Cardiac fibroblast (primary cell): ENCODE data around the gene SLC38A2.

Source experiments
- DNase-seq, 2 donors: peaks; one replicate each; pipeline versions ENCODE4 v3.0.0 to v3.0.0-alpha.2; 2010; ENCODE audit warnings: low read depth in 2 of 2
- H3K4me3 ChIP-seq, 2 donors: replicated peaks in 1 of 2; 1 replicate in 1 of 2; 2 replicates in 1 of 2; pipeline ENCODE4 v1.5.1; 2011; ENCODE audit warnings: low read depth in 2 of 2, low read length in 2 of 2, mild to moderate bottlenecking in 2 of 2, moderate library complexity in 1 of 2
- TF ChIP-seq, protein P1 (sequence below): IDR thresholded peaks from one replicate; pipeline ENCODE4 v1.5.1; 2011; ENCODE audit warnings: low read depth, mild to moderate bottlenecking, low read length, inconsistent platforms

Gene SLC38A2

DNA sequence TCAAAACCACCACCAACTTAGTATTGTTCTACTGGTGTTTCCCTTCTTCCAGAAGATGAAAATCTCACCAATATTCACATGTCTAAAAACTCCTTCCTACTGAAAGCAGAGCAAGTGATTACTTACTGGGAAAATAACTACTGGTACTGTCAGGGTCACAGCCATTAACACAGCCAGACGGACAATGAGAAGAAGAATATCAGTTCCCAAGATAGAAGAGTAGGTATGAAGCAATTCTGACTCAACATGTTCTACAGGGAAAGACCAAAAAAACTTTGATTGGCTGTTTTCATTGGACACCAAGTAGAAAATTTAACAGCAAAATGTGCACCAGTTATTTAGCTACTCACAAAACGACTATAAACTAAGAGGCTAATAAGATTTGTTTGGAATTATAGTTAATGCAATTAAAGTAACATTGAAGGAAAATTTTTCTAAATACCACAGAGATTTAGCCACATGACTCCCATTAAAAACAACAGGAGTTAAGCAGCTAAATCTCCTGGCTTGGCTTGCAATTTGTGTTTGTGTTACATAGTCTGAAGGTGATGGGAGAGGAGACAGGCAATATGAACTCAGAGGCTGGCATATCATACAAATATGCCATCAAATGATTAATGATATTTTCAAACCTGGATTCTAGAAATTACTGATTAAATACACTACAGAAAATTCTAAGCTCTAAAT is 9.5 kb downstream of the SLC38A2 start:
- H3K4me3 ChIP-seq, result no peak overlapping the region
- TF ChIP-seq, protein P1, sequence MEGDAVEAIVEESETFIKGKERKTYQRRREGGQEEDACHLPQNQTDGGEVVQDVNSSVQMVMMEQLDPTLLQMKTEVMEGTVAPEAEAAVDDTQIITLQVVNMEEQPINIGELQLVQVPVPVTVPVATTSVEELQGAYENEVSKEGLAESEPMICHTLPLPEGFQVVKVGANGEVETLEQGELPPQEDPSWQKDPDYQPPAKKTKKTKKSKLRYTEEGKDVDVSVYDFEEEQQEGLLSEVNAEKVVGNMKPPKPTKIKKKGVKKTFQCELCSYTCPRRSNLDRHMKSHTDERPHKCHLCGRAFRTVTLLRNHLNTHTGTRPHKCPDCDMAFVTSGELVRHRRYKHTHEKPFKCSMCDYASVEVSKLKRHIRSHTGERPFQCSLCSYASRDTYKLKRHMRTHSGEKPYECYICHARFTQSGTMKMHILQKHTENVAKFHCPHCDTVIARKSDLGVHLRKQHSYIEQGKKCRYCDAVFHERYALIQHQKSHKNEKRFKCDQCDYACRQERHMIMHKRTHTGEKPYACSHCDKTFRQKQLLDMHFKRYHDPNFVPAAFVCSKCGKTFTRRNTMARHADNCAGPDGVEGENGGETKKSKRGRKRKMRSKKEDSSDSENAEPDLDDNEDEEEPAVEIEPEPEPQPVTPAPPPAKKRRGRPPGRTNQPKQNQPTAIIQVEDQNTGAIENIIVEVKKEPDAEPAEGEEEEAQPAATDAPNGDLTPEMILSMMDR, result no peak
- peak; percentile 57 to 64 for DNase-seq

DNA sequence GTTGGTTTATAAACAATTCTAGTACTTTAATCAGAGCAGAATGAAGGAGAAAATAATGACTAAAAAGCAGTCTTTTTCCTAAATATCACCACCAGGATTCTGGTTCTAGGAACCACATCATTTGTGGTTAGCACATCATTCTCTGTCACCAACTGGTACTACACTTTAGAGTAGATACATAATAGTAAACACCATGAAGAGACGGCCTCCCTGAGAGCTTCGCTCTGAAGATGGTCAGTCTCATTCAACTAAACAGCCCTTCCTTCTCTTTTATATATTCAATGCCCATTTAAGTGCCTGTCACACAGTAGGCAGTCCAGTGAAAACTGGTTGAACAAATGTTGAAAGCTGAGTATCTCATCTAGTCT is 10.9 kb downstream of the SLC38A2 start:
- TF ChIP-seq, protein P1, result no peak
- H3K4me3 ChIP-seq, result no peak overlapping the region
- DNase-seq, result peak in 1 of 2 donors; percentile 39

DNA sequence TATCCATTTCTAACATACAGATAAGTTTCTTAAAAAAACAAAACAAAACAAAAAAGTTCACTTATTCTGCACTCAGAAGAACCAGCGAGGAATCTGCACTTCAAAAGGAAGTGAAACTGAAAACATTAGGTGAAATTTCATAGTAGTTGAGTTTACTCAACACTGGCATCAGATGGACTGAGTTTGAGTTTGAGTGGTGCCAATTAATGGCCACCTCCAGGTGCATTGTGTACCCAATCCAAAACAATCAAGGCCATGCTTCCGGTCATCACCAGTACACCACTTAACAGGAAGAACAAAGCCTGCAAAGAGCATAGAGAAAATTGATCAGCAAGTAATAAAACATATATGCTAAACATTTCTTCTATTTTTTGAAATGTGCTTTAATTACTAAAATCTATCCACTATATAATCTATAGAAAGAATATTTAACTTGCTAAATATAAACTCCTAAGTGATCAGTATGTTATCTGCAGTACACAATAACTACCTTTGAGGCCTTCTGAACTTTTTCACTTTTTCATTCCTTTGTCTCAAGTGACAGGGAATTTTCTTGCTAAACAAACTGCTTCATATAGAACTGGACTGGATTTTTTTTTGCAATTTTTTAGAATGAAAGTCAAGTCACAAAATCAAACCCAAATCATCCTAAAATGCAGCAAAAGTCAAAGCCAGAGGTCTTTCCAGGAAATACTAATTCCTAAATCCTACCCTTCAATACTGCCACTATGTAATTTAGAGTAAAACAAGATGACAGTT is 11.5 kb downstream of the SLC38A2 start:
- peak; percentile 27 to 57 for DNase-seq
- H3K4me3 ChIP-seq, result no peak overlapping the region
- TF ChIP-seq, protein P1, result no peak

DNA sequence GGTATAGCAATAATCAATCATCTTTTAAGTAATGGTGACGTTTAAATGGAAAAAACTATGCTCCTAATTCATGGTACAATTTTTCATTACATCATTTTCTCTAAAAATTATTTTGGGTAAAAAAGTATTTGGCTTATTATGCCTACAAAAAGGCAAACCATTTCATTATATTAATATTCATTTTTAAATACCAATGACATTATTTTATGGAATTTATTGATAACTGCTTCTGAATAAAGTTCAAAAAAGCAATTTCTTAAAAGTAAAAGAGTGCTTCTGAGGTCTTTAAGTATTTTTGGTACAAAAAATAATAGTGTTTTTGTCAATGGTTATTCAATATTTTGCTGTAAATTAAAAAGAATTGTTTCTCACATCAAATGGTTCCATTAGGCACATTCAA is 12.2 kb downstream of the SLC38A2 start:
- TF ChIP-seq, protein P1, result no peak
- H3K4me3 ChIP-seq, result no peak overlapping the region
- DNase-seq, result no peak

DNA sequence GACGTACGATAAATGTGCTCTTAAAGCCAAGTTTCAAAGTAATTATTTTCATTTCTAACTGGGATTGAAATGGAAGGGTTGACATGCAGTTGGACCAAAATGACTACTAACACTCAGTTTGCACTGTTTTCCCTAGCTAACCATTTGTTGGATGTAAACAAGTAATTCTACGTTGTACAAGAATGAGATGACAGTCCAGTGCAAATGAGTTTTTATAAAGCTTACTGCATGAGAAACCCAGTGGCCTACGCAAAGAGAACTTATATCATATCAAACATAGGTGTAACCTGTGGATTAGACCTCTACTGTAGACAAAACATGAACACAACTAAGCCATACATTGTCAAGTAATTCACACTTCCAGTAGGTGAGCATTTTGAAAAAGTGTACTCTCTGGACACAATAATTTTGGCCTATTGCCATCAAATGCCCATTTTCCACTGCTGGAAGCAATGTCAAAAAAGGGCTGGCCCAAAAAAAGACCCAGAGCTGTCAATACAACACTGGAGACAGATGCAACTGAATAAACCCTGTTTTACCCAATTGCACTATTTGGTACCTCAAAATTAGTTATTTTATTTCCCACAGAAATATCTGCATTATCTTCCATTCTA is 12.8 kb downstream of the SLC38A2 start:
- no peak overlapping the region for H3K4me3 ChIP-seq
- TF ChIP-seq, protein P1, result no peak
- peak; percentile 31 to 51 for DNase-seq

DNA sequence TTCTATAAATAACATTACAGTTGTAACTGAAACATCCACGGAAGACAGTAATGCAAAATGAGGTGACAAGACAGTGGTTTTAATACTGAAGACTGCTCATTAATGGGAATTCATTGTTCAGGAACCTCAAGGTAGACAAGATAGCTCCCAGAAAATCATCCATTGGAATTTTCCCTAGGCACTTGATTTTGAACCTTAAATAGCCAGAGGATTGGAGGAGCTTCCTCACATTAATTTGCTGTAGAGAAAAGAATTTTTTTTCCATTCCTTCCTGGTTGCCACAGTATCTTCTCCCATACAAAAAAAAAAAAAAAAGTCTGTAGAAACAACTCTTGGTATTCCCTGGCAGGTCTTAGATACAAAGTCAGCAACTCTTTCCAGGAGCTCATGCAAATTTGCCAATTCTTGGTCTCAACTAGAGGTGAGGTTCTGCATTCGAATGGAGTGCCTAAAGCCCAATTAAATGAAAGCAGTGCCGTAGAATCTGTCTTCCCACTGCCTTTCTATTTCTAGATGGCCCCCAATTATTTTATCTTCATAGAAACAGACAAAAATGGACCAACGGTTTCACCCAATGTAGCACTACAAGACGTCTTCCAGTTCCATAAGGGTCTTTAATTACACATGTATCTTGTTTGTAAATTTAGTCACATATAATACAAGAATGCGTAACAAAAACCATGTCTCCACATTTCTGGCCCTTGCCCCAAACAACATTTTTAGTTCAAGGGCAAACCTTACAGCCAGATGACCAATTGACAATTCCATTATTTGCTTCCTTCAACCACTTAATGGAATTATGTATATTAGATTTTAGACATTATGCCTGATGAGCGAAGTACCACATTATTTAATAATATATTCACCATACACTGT is 13.5 kb downstream of the SLC38A2 start:
- TF ChIP-seq, protein P1, result no peak
- no peak overlapping the region for H3K4me3 ChIP-seq
- DNase-seq, result peak; percentile 35 to 55
